ENCODE data around the gene ZNF280B.

The ZNF280B gene

GRCh38 chr22:22460060-22460459 lies 48.5 kb downstream of the ZNF280B start:
- Histone ChIP-seq H3K36me3 (no peaks in the 10 kb centered on the region), H3K27me3 (peaks cover 39% of the 10 kb centered on the region), H3K4me3 (ENCODE audit: low read depth in 1 of 2, low read length in 1 of 2) (no peak overlapping the region), H3K27ac (no peak overlapping the region), H3K9me3 (peaks cover 19% of the 10 kb centered on the region), H3K4me1 (ENCODE audit: control insufficient read depth in 1 of 2, insufficient read depth in 1 of 2, low read depth in 1 of 2, low read length in 1 of 2) (no peaks in the 10 kb centered on the region)
- TF ChIP-seq, protein P1, sequence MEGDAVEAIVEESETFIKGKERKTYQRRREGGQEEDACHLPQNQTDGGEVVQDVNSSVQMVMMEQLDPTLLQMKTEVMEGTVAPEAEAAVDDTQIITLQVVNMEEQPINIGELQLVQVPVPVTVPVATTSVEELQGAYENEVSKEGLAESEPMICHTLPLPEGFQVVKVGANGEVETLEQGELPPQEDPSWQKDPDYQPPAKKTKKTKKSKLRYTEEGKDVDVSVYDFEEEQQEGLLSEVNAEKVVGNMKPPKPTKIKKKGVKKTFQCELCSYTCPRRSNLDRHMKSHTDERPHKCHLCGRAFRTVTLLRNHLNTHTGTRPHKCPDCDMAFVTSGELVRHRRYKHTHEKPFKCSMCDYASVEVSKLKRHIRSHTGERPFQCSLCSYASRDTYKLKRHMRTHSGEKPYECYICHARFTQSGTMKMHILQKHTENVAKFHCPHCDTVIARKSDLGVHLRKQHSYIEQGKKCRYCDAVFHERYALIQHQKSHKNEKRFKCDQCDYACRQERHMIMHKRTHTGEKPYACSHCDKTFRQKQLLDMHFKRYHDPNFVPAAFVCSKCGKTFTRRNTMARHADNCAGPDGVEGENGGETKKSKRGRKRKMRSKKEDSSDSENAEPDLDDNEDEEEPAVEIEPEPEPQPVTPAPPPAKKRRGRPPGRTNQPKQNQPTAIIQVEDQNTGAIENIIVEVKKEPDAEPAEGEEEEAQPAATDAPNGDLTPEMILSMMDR (IDR thresholded peaks at IDR 0.05) = no peak

GRCh38 chr22:22458896-22459588 lies 49.5 kb downstream of the ZNF280B start:
- TF ChIP-seq, protein P1 (IDR thresholded peaks at IDR 0.05) = no peak
- H3K27ac ChIP-seq = no peak overlapping the region
- H3K27me3 ChIP-seq = peaks cover 31% of the 10 kb centered on the region
- peaks cover 19% of the 10 kb centered on the region for H3K9me3 ChIP-seq
- no peaks in the 10 kb centered on the region for H3K36me3 ChIP-seq
- no peaks in the 10 kb centered on the region for H3K4me1 ChIP-seq (ENCODE audit: control insufficient read depth in 1 of 2, insufficient read depth in 1 of 2, low read depth in 1 of 2, low read length in 1 of 2)
- no peak overlapping the region for H3K4me3 ChIP-seq (ENCODE audit: low read depth in 1 of 2, low read length in 1 of 2)

DNA sequence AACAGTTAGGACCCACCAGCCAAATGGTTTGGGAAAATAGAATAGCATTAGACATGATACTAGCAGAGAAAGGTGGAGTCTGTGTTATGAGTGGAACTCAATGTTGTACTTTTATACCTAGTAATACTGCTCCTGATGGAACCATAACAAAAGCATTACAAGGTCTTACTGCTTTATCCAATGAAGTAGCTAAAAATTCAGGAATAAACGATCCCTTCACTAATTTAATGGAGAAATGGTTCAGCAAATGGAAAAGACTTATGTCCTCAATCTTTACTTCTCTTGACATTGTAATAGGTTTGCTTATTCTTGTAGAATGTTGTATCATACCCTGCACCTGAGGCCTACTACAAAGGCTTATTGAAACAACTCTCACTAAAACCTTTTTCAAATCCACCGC lies 50.2 kb downstream of the ZNF280B start:
- Histone ChIP-seq H3K27me3 (peaks cover 24% of the 10 kb centered on the region), H3K27ac (no peak overlapping the region), H3K4me3 (ENCODE audit: low read depth in 1 of 2, low read length in 1 of 2) (no peak overlapping the region), H3K4me1 (ENCODE audit: control insufficient read depth in 1 of 2, insufficient read depth in 1 of 2, low read depth in 1 of 2, low read length in 1 of 2) (no peaks in the 10 kb centered on the region), H3K9me3 (peaks cover 19% of the 10 kb centered on the region), H3K36me3 (no peaks in the 10 kb centered on the region)
- TF ChIP-seq, protein P1 (IDR thresholded peaks at IDR 0.05) = no peak

DNA sequence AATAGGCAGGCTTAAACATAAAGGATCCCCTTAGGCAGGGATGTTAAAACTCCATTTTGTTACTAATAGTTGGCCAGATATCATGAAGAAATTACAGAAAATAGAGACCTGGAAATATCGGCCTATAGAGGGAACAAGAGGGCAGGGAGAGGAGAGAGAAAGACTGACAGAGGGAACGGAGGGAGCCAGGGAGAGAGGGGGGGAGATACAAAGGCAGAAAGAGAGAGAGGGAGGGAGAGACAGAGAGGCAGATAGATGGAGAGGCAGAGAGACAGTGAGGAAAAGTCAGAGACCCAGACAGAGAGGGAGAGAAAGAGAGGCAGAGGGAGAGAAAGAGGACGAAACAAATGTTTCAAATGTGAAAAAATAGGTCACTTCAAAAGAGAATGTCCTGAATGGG lies 53.5 kb downstream of the ZNF280B start:
- Histone ChIP-seq H3K27ac (no peak overlapping the region), H3K4me3 (ENCODE audit: low read depth in 1 of 2, low read length in 1 of 2) (no peak overlapping the region), H3K9me3 (peaks cover 14% of the 10 kb centered on the region), H3K36me3 (no peaks in the 10 kb centered on the region), H3K4me1 (ENCODE audit: control insufficient read depth in 1 of 2, insufficient read depth in 1 of 2, low read depth in 1 of 2, low read length in 1 of 2) (no peaks in the 10 kb centered on the region), H3K27me3 (peaks cover 14% of the 10 kb centered on the region)
- TF ChIP-seq, protein P1 (IDR thresholded peaks at IDR 0.05) = no peak

DNA sequence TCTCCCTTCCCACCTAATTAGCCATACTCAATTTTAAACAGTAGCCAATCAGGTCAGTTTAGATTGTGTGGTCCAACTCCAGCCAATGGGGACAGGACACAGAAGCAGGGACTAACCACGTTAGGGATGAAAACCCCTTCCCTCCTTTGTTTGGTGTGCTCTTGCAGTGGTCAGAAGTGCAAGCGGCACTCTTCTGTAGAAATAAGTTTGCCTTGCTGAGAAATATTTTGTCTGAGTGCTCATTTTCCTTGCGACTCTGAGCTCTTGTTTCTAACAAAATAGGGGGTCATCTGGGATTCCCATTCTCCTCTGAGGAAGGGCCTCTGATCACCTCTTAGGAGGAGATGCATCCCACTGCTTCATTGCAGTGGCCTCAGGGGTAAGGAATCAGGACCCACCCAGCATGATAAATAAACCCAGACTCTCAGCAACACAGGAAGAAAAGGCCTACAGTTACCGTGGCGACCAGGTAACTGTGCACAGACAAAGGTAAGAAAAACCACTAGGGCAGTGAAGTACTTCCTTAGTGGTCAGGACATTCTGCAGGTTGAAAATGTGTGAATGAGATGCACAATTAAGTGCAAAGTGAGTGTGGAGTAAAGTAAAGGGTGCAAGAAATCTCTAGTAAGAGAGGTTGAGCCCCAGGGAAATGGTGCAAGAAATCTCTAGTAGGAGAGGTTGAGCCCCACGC lies 55.4 kb downstream of the ZNF280B start:
- Histone ChIP-seq H3K27me3 (peaks cover 24% of the 10 kb centered on the region), H3K36me3 (no peaks in the 10 kb centered on the region), H3K4me1 (ENCODE audit: control insufficient read depth in 1 of 2, insufficient read depth in 1 of 2, low read depth in 1 of 2, low read length in 1 of 2) (no peaks in the 10 kb centered on the region), H3K9me3 (no peaks in the 10 kb centered on the region), H3K4me3 (ENCODE audit: low read depth in 1 of 2, low read length in 1 of 2) (no peak overlapping the region), H3K27ac (no peak overlapping the region)
- TF ChIP-seq, protein P1 (IDR thresholded peaks at IDR 0.05) = no peak
